PC-3 (cell line): Measurements from ENCODE around the gene ASPA. TPM values are rescaled to one million over a fixed set of nuclear protein-coding genes. Genes with fewer than 3 reads are reported as not detected.

Source experiments
- ATAC-seq: fragments of 200-7000 bp; cut with Tn5 transposase; 2 replicates; pipeline ENCODE4 v1.9.1; 2020; ENCODE audit warnings: mild to moderate bottlenecking, moderate library complexity
- BruUV-seq: library from RNA; stranded (reverse); fragments of 400-500 nt; replicated peaks from 2 replicates; lab custom pipeline; 2021; lab: Mats Ljungman, UMichigan
- CTCF ChIA-PET: fragments of 300-600 bp; sonication (Branson Sonifier 250); formaldehyde crosslinking; loops from one replicate; lab custom pipeline; 2022; ENCODE audit warnings: antibody characterized with exemption; lab: Charles Lee
- POLR2A ChIA-PET: fragments of 300-600 bp; sonication (Branson Sonifier 250); formaldehyde crosslinking; loops from one replicate; lab custom pipeline; 2022; ENCODE audit warnings: antibody characterized with exemption; ENCODE audit not compliant: unreplicated experiment; lab: Charles Lee
- DNase-seq: peaks from one replicate; pipeline ENCODE4 v3.0.0-alpha.2; 2015
- H2AFZ ChIP-seq: fragments of 300-600 bp; sonication (generic); 2 replicates; pipeline ENCODE4 v1.6.0; 2016; ENCODE audit warnings: antibody characterized with exemption, low read length
- H3F3A ChIP-seq: fragments of 300-600 bp; sonication (generic); one replicate; pipeline ENCODE4 v1.6.0; 2017; ENCODE audit warnings: antibody characterized with exemption, low read length, control low read depth, mild to moderate bottlenecking; ENCODE audit not compliant: unreplicated experiment
- H3K27ac ChIP-seq: fragments of 300-600 bp; sonication (generic); 2 replicates; pipeline ENCODE4 v1.5.1; 2016; ENCODE audit warnings: mild to moderate bottlenecking, low read length
- H3K27me3 ChIP-seq: fragments of 300-600 bp; sonication (generic); 2 replicates; pipeline ENCODE4 v1.6.1; 2016; ENCODE audit warnings: low read length, mixed read lengths
- H3K36me3 ChIP-seq: fragments of 300-600 bp; sonication (generic); 2 replicates; pipeline ENCODE4 v1.6.1; 2016; ENCODE audit warnings: low read depth, mixed run types, low read length, mixed read lengths
- H3K4me1 ChIP-seq: fragments of 300-600 bp; sonication (generic); 2 replicates; pipeline ENCODE4 v1.5.1; 2016; ENCODE audit warnings: low read length; ENCODE audit not compliant: insufficient read depth
- H3K4me2 ChIP-seq: fragments of 300-600 bp; sonication (generic); 2 replicates; pipeline ENCODE4 v1.6.0; 2016; ENCODE audit warnings: low read length
- H3K4me3 ChIP-seq: fragments of 300-600 bp; sonication (generic); 2 replicates; pipeline ENCODE4 v1.5.1; 2016; ENCODE audit warnings: mild to moderate bottlenecking, low read length, mixed read lengths
- H3K79me2 ChIP-seq: fragments of 300-600 bp; sonication (generic); 2 replicates; pipeline ENCODE4 v1.6.1; 2017; ENCODE audit warnings: low read length, mixed read lengths
- H3K9ac ChIP-seq: fragments of 300-600 bp; sonication (generic); 2 replicates; pipeline ENCODE4 v1.6.0; 2016; ENCODE audit warnings: mild to moderate bottlenecking, low read length
- H3K9me2 ChIP-seq: fragments of 300-600 bp; sonication (generic); replicated peaks from 2 replicates; pipeline ENCODE4 v1.6.1; 2016; ENCODE audit warnings: mixed run types, low read length, mixed read lengths
- H3K9me3 ChIP-seq: fragments of 300-600 bp; sonication (generic); 2 replicates; pipeline ENCODE4 v1.6.1; 2016; ENCODE audit warnings: low read length, mixed read lengths
- H4K20me1 ChIP-seq: fragments of 300-600 bp; sonication (generic); 2 replicates; pipeline ENCODE4 v1.6.1; 2016; ENCODE audit warnings: low read length, mixed read lengths
- EZH2 ChIP-seq: fragments of 300-600 bp; sonication (generic); IDR thresholded peaks from one replicate; pipeline ENCODE4 v1.6.1; 2017; ENCODE audit warnings: antibody characterized with exemption, mild to moderate bottlenecking, low read length; ENCODE audit not compliant: unreplicated experiment
- EZH2phosphoT487 ChIP-seq: fragments of 300-600 bp; sonication (generic); IDR thresholded peaks from 2 replicates; pipeline ENCODE4 v1.6.1; 2018; ENCODE audit warnings: mild to moderate bottlenecking, antibody characterized with exemption, low read length, borderline replicate concordance
- intact Hi-C: fragments of 100-400 bp; cut with micrococcal nuclease; formaldehyde crosslinking; loops from 2 replicates; pipeline ENCODE4 v1.9.0; 2023
- total RNA-seq: library from RNA; depleted of rRNA; stranded (reverse); fragments of >200 nt; gene quantifications from 2 replicates; pipeline ENCODE4 v1.2.3, GENCODE V29; 2014
- TF ChIP-seq, protein P1 (sequence below): fragments of 300-600 bp; sonication (generic); conservative IDR thresholded peaks from 2 replicates; pipeline ENCODE4 v1.5.1; 2017; ENCODE audit warnings: antibody characterized with exemption, low read depth, mild to moderate bottlenecking, low read length

ASPA gene
- total RNA-seq, 1 experiment from 2014 or later = not detected

- Histone ChIP-seq H3K9me3 (no peaks in the 10 kb centered on the region), H3K4me3 (no peak overlapping the region), H3K79me2 (no peaks in the 10 kb centered on the region), H4K20me1 (no peaks in the 10 kb centered on the region), H3K4me2 (no peak overlapping the region), H2AFZ (no peak overlapping the region), H3K9ac (no peak overlapping the region), H3K9me2 (no peaks in the 10 kb centered on the region), H3K4me1 (no peaks in the 10 kb centered on the region), H3K27ac (no peak overlapping the region), H3K36me3 (no peaks in the 10 kb centered on the region), H3F3A (no peaks in the 10 kb centered on the region), H3K27me3 (no peaks in the 10 kb centered on the region)
- POLR2A ChIA-PET = no interaction called here
- intact Hi-C loops = no loop called here
- CTCF ChIA-PET = no interaction called here
- TF ChIP-seq EZH2 (no peak), EZH2phosphoT487 (no peak)
- TF ChIP-seq, protein P1, sequence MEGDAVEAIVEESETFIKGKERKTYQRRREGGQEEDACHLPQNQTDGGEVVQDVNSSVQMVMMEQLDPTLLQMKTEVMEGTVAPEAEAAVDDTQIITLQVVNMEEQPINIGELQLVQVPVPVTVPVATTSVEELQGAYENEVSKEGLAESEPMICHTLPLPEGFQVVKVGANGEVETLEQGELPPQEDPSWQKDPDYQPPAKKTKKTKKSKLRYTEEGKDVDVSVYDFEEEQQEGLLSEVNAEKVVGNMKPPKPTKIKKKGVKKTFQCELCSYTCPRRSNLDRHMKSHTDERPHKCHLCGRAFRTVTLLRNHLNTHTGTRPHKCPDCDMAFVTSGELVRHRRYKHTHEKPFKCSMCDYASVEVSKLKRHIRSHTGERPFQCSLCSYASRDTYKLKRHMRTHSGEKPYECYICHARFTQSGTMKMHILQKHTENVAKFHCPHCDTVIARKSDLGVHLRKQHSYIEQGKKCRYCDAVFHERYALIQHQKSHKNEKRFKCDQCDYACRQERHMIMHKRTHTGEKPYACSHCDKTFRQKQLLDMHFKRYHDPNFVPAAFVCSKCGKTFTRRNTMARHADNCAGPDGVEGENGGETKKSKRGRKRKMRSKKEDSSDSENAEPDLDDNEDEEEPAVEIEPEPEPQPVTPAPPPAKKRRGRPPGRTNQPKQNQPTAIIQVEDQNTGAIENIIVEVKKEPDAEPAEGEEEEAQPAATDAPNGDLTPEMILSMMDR = no peak
- BruUV-seq = no TSS peak
- ATAC-seq (no peak), DNase-seq (no peak)
Measured at GRCh38 chr17:3510090-3510489, 34.3 kb downstream of the ASPA start.

DNA sequence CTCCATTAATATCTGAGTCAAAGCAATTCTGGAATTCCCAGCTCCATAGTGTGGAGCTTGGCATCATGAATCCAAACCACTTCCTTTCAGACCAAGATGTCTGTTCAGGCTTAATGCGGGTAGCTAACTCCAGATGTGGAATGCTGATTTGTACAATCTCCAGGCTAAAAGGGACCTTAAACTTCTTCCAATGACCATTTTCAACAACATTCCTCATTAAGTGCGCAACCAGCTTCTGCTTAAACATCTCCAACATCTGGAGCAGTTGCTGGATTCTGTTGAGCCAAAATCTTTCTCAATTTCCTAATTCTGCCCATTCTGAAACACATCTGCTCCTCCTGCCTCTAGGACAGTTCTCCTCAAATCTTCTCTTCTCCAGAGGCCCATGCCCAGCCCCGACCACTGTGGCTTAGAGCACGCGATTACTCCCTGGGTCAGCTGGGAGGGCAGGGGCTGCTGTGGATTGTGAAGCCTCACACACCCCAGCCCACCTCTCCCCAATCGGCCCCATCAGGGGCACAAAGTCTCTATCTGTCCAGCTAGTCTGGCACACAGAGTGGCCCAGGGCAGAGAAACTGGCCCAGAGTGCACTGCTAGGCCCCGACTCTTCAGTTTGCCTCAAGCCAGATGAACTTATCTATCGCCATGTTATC, 36.2 kb downstream of the ASPA start:
- H3F3A ChIP-seq = no peaks in the 10 kb centered on the region
- no peaks in the 10 kb centered on the region for H3K27me3 ChIP-seq
- ChIA-PET POLR2A (no interaction called here), CTCF (no interaction called here)
- intact Hi-C loops = no loop called here
- H3K4me2 ChIP-seq = no peak overlapping the region
- no peak overlapping the region for H3K4me3 ChIP-seq
- no peaks in the 10 kb centered on the region for H3K9me3 ChIP-seq
- DNase-seq (no peak), ATAC-seq (no peak)
- no peaks in the 10 kb centered on the region for H3K79me2 ChIP-seq
- H3K36me3 ChIP-seq = no peaks in the 10 kb centered on the region
- no peaks in the 10 kb centered on the region for H3K4me1 ChIP-seq
- H3K27ac ChIP-seq = no peak overlapping the region
- H2AFZ ChIP-seq = no peak overlapping the region
- no peaks in the 10 kb centered on the region for H4K20me1 ChIP-seq
- BruUV-seq = no TSS peak
- no peak overlapping the region for H3K9ac ChIP-seq
- TF ChIP-seq EZH2phosphoT487 (no peak), EZH2 (no peak)
- TF ChIP-seq, protein P1 = no peak
- no peaks in the 10 kb centered on the region for H3K9me2 ChIP-seq

- Histone ChIP-seq H3F3A (no peaks in the 10 kb centered on the region), H3K27me3 (no peaks in the 10 kb centered on the region), H2AFZ (no peak overlapping the region), H3K4me1 (no peaks in the 10 kb centered on the region), H3K9me2 (no peaks in the 10 kb centered on the region), H3K79me2 (no peaks in the 10 kb centered on the region), H3K9me3 (no peaks in the 10 kb centered on the region), H3K27ac (no peak overlapping the region), H3K4me3 (no peak overlapping the region), H3K9ac (no peak overlapping the region), H3K36me3 (no peaks in the 10 kb centered on the region), H4K20me1 (no peaks in the 10 kb centered on the region), H3K4me2 (no peak overlapping the region)
- TF ChIP-seq, protein P1 = no peak
- TF ChIP-seq EZH2 = no peak
- no peak for TF ChIP-seq EZH2phosphoT487
- ATAC-seq (no peak), DNase-seq (no peak)
- CTCF ChIA-PET = no interaction called here
- intact Hi-C loops = no loop called here
- POLR2A ChIA-PET = no interaction called here
- no TSS peak for BruUV-seq
Measured at GRCh38 chr17:3512505-3513171, 36.8 kb downstream of the ASPA start.
